GM18873 (cell line): ENCODE results near the gene TGDS.
"Not testable (repeated sequence)": the region's sequence is repeated elsewhere in the genome, so short reads cannot be mapped to it uniquely, and the experiment has no call there.

ENCODE experiments used
- ATAC-seq: cut with Tn5 transposase; IDR thresholded peaks from one replicate; pipeline ENCODE4 v1.9.1; 2021; ENCODE audit warnings: mild to moderate bottlenecking, moderate library complexity, moderate number of reproducible peaks; ENCODE audit not compliant: unreplicated experiment, low FRiP score

Gene TGDS, protein sequence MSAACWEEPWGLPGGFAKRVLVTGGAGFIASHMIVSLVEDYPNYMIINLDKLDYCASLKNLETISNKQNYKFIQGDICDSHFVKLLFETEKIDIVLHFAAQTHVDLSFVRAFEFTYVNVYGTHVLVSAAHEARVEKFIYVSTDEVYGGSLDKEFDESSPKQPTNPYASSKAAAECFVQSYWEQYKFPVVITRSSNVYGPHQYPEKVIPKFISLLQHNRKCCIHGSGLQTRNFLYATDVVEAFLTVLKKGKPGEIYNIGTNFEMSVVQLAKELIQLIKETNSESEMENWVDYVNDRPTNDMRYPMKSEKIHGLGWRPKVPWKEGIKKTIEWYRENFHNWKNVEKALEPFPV

DNA sequence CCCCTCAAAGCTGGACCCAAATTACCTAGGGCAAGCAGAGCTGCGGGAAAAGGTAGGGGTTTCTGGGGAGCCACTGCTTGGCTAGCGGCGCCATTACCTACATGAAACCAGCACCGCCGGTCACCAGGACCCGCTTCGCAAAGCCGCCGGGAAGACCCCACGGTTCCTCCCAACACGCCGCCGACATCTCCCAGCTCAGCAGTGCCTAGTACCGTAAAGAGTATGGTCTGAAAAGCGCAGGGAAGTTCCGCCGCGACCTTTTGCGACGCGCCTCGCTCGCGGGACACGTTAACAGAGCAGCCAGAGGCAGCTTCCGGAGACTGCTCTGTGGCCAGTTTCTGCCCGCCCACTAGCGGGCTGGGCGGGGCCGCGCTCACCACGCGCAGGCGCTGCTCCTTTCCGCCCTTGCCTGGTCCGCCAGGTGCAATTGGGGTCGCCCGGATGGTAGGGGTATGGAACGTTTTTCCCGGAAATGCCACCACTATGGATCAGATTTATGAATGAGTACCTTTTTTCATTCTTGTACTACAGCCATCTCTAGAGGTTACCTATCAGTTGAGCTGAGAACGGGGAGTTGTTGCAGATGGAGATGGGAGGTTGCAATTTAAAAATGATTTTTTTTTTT lies at the start of gene TGDS:
Gene TGDS, minus strand, starts transcription at position 203 of the 625 bp plus-strand sequence. Its CDS starts 16 bp downstream, at position 187.
- peak; percentile 97 for ATAC-seq

- ATAC-seq = no peak
Observed at GRCh38 chr13:94641409-94641941, 45.5 kb upstream of the TGDS start.

GRCh38 chr13:94640721-94641120 lies 44.8 kb upstream of the TGDS start:
- no peak for ATAC-seq

DNA sequence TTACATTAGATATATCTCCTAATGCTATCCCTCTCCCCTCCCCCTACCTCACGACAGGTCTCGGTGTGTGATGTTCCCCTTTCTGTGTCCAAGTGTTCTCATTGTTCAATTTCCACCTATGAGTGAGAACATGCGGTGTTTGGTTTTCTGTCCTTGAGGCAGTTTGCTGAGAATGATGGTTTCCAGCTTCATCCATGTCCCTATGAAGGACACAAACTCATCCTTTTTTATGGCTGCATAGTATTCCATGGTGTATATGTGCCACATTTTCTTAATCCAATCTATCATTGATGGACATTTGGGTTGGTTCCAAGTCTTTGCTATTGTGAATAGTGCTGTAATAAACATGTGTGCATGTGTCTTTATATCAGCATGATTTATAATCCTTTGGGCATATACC lies 41.7 kb upstream of the TGDS start:
- ATAC-seq = not testable (repeated sequence)

GRCh38 chr13:94636942-94637578 lies 41.1 kb upstream of the TGDS start:
- no peak for ATAC-seq

DNA sequence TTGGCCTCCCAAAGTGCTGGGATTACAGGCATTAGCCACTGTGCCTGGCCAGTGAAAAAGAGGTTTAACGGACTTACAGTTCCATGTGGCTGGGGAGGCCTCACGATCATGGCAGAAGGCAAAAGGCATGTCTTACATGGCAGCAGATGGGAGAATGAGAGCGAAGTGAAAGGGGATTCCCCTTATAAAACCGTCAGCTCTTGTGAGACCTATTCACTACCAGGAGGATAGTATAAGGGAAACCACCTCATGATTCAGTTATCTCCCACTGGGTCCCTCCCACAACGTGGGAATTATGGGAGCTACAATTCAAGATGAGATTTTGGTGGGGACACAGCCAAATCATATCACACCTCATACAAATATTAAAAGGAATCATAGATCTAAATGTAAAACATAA lies 40.1 kb upstream of the TGDS start:
- not testable (repeated sequence) for ATAC-seq

GRCh38 chr13:94632226-94632980 lies 36.5 kb upstream of the TGDS start:
- ATAC-seq = no peak

DNA sequence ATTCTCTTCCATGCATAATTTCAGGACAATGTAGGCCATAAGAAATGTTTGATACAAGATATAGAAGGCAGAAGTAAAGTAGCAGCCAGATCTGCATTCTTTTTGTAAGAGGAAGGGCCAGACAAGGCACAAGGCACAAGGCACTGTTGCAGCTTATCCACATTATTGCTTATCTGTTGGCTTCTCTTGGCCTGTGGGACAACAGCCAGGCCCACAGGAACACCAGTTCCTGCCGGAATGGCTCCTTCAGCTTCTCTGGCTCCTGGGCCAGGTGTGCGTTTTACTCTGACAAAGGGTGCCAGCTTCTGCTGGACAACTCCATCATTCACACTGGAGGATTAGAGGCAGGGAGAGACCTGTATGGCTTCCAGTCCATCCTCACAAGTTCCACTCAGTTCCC lies 34.9 kb upstream of the TGDS start:
- no peak for ATAC-seq

DNA sequence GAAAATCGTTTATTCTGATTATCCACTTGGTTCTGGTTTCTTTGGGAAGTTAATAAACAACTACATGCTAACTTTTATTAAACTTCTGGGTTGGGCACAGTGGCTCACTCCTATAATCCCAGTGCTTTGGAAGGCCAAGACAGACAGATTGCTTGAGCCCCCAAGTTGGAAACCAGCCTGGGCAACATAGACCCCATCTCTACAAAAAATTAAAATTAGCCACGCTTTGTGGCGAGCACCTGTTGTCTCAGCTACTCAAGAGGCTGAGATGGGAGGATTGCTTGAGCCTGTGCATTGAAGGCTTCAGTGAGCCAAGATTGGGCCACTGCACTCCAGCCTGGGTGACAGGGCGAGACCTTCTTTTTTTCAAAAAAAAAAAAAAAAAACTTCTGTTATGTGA lies 27.4 kb upstream of the TGDS start:
- no peak for ATAC-seq

DNA sequence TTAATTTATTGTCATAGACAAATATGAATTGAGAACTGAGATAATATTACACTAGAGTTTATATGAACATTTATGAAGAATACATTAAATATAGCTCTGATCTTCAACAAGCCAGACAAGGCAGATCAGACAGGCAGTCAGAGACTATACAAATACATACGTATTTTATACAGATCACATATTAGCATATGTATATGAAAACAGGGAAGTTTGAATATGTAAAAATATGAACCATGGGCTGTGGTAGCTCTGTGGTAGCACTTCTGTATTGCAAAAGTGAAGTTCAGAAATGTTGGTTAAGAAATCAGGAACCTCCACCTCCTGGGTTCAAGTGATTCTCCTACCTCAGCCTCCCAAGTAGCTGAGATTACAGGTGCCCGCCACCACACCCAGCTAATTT lies 26.4 kb upstream of the TGDS start:
- no peak for ATAC-seq

GRCh38 chr13:94620286-94620896 lies 24.4 kb upstream of the TGDS start:
- no peak for ATAC-seq

DNA sequence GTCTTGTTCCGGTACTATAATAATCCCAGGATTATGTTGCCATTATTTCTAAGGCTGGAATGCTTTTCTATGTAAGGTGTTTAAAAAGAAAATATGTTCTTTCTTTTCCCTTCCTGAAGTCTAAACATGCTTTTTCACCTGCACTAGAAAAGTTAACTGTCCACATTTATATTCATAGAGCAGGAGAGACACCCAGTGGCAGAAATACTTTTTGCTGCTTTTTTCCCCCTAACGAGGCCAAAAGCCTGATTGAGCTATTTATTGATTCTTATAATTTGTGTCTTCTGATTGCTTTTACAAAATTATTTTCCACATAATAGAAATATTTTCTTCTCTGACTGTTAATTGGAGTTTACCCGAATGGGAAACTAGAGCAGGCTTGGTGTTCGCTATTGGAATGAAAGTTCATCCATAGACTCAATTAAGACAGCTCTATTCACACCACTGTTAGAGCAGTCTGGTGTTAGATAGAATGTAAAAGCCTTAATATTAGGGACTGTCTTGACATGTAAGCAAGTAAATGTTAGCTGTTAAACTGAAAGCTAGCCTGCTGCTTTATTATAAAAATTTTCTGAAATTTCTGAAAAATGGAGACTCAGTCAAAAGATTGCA lies 21.5 kb upstream of the TGDS start:
- ATAC-seq = peak; percentile 48

- ATAC-seq = no peak
Observed at GRCh38 chr13:94613051-94613450, 17.1 kb upstream of the TGDS start.

DNA sequence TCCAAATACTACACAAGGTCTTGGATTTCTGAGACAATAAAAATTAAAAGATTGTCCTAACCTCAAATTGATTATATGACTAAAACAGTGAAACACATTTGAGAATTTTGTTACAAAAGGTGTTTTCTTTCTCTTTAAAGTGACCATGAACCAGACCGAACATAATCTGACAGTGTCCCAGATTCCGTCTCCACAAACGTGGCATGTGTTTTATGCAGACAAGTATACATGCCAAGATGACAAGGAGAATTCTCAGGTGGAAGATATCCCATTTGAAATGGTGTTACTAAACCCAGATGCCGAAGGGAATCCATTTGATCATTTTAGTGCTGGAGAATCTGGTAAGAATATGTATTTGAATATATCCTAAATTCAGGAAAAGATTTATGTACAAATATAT lies 16.1 kb upstream of the TGDS start:
- no peak for ATAC-seq

GRCh38 chr13:94610475-94610874 lies 14.5 kb upstream of the TGDS start:
- ATAC-seq = no peak

GRCh38 chr13:94609196-94609595 lies 13.2 kb upstream of the TGDS start:
- ATAC-seq = no peak

- no peak for ATAC-seq
Observed at GRCh38 chr13:94608586-94608985, 12.6 kb upstream of the TGDS start.

GRCh38 chr13:94607939-94608338 lies 12.0 kb upstream of the TGDS start:
- no peak for ATAC-seq

DNA sequence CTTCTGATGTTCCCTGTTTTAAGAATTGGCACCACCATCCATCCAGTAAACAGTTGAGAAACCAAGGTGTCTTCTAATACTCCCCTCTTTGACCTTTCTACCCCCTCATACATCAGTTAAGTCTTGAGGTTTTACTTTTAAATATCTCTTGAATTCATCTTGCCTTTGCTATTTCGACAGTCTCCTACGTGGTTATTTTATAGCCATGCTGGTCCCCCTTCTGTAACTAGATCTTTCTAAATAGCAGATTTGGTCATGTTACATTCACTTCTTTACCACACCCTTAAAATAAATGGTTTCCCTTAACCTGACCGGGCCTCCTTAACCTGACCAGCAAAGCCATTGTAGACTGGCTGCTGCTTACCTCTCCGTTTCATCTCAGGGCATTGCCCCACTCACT lies 11.1 kb upstream of the TGDS start:
- ATAC-seq = no peak

GRCh38 chr13:94602467-94602866 lies 6.5 kb upstream of the TGDS start:
- ATAC-seq = no peak
